NK-92 (cell line): Measurements from ENCODE around the gene PCBP3.
"Not testable (repeated sequence)": the region's sequence is repeated elsewhere in the genome, so short reads cannot be mapped to it uniquely, and the experiment has no call there.

Experiments used
- DNase-seq: peaks from one replicate; lab custom pipeline; 2025; ENCODE audit not compliant: unreplicated experiment; lab: John Stamatoyannopoulos, UW

PCBP3 gene

DNA sequence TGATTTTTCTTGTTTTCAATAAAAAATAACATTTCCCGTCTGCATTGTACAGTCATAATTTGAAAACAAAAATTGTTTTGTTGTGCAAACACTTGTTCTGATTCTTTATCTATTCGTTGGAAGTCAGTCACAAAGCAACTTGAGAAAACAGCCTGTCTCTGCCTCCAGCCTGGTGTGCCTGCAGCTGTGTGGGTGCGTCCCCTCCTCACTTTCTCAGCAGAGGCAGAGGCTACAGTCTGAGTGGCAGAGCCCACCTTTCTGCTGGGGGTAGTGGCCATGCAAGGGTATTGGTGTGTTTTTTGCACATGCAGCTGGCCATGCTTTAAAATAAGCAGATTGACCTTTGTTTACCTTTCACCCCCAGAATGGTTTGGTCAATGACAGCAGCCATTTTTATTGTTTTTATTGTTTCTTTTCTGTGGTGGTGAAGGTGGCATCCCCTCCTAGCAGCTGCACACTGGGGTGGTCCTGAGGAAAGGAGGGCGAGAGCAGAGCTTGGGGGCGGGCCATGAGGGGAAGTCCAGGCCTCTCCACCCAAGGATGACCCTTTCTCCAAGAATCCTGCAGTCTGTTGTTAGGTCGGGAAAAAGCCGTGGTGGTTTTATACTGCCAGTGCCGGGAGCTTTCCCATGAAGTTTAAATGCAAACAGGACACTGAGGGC, 159.6 kb downstream of the PCBP3 start:
- DNase-seq, result no peak

DNA sequence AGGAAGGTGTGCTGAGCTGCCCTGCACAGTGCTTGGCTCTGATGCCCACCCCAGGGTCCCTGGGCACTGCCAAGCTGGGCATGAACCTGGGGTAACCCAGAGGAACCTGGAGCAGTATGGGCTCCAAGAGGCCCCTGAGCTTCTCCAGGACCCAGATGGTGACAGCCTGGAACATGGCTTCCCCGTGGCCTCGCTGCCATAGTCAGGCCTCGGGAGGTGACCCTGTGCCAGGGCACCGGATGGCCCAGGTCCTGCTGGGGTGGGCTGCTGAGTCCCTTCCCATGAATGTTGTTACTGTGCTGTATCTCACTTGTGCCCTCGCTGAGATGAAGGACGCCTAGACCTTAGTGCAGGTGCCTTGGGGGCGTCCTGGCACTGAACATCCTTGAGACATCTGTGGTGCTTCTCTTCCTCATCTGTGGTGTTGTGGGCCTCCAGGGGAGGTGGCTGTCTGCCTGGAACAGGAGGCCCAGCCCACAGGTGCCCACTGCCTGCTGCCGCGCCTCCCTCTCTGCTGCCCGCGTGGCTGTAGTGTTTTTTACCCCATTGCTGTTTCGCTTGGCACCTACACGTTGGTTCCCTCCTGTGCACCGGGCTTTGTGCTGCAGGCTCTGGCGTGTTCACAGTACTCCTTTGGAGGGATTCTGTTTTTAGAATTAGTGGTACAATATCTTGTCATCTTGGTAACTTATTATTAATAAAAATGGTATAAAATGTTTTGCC, 160.3 kb downstream of the PCBP3 start:
- DNase-seq, result no peak

DNA sequence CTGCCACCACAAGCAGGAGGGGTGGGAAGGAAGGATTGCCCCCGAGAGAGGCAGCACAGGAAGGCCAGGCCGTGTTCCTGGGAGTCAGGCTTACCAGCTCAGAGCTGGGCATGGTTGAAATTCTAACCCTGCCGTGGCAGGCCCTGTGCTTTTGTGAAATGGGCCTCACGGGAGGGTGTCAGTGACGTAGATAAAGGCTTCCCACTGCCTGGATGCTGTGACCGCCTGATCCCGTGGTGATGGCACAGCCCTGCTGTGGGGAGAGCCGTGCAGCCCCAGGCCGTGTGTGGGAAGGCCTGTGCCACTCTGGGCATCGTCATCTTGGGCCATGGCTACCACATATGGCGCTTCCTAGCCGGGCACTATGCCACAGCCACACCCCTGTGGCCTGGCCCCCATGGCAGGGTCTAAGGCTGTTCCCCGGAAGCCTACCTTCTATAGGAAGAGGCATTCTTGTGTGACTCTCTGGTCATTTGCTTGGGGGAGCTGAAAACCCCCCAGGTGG, 161.3 kb downstream of the PCBP3 start:
- no peak for DNase-seq

DNA sequence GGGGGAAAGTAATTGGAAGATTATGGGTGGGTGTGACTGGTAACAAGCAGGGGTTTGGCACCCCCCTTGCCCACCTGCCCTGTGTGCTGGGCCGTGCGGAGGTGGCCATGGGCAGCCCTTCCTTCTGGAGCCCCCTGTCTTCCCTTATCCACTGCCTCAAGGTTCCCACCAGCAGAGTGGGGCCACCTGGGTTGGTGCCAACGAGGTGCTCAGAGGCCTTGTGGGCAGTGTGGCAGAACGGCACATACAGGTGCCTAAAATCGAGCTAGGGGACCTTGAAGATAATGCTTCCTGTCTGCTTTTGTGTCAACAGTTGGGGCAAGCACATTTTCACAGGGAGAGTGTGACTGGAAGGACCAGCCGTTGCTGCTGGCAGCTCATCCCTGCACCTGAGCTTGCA, 161.8 kb downstream of the PCBP3 start:
- DNase-seq, result no peak

DNA sequence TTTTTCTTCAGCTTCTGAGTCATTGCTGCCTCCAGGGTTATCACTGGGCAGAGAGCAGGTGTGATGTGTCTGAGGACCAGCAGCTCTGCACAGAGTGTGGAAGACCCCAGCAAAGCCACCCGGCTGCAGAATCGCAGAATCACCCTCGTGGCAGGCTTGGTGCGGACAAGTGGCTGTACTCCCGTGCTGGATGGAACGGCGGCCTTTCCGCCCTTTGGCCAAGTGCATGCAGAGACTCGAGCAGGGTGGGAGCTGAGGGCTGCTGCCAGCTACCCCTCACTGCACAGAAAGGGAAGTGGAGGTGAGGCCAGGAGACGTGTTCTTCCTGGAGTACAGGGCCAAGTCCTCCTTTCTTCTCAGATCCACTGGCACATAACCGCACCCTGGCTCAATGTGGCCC, 162.5 kb downstream of the PCBP3 start:
- DNase-seq, result no peak

DNA sequence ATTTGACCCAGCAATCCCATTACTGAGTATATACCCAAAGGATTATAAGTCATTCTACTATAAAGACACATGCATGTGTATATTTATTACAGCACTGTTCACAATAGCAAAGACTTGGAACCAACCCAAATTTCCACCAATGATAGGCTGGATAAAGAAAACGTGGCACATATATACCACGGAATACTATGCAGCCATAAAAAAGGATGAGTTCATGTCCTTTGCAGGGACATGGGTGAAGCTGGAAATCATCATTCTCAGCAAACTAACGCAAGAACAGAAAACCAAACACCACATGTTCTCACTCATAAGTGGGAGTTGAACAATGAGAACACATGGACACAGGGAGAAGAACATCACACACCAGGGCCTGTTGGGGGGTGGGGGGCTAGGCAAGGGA, 165.1 kb downstream of the PCBP3 start:
- DNase-seq, result not testable (repeated sequence)

DNA sequence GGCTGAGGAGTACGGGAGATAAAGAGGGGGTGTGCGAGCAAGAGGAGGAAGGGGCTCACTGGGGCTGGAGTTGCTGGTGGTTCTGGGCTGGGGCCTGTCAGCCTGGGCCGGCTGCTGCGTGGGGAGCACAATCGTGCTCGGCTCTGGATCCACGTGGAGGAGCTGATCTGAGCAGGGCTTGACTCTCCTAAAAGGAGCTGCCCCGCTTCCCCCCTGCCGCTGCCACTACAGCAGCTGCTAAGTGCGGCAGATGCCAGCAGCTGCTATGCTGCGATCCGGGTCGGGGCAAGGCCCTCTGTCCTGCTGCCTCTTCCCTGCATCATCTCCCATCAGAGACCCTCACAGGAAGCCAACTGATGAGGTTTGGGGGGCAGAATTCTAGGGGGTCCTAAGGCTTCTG, 165.9 kb downstream of the PCBP3 start:
- no peak for DNase-seq

DNA sequence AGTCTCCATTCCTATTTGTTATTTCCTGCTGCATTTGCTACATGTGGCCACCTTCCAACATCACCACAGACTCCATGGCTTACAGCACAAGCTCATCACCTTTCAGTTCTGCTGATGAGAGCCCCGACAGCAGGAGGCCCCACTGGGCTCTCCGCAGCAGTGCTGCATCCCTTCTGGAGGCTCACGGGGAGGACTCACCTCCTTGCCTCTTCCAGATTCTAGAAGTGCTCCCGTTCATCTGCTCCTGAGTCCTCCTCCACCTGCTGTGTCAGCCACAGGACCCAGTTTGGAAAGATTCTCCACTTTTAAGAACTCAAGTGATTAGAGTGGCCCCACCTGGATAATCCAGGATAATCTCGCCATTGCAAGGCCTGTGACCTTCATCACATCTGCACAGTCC, 167.6 kb downstream of the PCBP3 start:
- no peak for DNase-seq

DNA sequence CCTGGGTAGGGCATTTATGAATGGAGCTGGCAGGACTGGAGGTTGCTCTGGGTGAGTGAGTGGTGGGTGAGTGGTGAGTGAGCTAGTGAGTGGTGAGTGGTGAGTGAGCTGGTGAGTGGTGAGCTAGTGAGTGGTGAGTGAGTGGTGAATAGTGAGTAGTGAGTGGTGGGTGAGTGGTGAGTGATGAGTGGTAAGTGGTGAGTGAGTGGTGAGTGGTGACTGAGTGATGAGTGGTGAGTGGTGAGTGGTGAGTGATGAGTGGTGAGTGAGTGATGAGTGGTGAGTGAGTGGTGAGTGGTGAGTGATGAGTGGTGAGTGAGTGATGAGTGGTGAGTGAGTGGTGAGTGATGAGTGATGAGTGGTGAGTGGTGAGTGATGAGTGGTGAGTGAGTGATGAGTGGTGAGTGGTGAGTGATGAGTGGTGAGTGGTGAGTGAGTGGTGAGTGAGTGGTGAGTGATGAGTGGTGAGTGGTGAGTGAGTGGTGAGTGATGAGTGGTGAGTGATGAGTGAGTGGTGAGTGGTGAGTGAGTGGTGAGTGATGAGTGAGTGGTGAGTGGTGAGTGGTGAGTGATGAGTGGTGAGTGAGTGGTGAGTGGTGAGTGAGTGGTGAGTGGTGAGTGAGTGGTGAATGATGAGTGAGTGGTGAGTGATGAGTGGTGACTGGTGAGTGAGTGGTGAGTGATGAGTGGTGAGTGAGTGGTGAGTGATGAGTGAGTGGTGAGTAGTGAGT, 170.8 kb downstream of the PCBP3 start:
- DNase-seq, result not testable (repeated sequence)

DNA sequence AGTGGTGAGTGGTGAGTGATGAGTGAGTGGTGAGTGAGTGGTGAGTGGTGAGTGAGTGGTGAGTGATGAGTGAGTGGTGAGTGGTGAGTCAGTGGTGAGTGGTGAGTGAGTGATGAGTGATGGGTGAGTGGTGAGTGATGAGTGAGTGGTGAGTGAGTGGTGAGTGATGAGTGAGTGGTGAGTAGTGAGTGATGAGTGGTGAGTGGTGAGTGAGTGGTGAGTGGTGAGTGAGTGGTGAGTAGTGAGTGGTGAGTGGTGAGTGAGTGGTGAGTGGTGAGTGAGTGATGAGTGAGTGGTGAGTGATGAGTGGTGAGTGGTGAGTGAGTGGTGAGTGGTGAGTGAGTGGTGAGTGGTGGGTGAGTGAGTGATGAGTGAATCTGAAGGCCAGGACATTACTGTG, 172.3 kb downstream of the PCBP3 start:
- not testable (repeated sequence) for DNase-seq

DNA sequence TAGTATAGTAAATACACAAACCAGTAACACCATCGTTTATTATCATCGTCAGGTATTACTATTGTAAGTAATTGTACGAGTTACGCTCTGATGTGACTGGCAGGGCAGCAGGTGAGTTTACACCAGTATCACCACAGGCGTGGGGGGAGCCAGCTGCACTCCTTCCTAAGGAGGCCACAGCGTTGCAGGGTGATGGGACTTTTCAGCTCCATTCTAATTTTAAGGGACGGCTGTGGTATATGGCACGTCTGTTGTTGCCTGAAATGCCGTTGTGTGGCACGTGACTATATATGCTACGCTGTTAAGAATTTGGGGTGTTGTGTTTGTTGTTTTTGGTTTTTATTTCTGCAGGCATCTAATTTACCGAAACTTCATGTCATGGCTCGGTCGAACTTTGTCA, 173.3 kb downstream of the PCBP3 start:
- DNase-seq, result no peak

DNA sequence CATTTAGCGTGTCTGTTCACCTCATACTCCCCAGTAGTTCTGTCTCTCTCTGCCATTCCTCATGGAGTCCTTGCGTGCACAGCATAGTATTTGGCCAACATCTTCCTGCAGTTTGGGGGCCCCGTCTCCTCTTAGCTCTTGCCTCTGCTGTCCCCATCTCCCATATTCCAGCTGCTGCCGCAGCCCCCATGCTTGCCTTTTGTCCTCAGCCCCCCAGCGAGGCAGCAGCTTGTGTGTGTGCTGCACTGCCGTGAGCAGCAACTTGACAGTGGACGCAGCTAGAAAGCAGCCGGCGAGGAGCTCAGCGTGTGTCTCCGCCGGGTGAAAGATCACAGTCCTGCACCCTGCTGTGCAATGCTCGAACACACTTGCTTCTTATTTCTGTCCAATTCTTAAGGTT, 173.8 kb downstream of the PCBP3 start:
- no peak for DNase-seq

DNA sequence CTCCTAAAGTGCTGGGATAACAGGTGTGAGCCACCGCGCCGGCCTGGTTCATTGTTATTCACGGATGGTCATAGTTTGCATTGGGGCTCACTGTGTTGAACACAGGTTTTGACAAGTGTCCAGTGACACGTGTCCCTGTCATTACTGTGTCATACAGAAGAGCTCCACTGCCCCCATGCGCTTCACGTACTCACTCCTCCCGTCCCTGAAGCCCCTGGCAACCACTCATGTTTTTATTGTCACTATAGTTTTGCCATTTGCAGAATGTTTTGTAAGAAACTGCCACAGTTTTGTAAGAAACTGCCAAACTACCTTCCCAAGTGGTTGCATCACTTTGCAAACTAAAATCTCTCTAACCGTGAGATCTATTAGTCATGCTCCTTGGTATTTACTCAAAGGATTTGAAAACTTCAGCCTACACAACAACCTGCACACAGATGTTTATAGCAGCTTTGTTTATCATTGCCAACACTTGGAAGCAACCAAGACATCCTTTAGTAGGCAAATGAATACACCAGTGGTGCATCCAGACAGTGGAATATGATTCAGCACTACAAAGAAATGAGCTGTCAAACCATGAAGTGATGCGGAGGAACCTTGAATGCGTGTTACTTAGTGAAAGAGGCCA, 174.9 kb downstream of the PCBP3 start:
- no peak for DNase-seq

DNA sequence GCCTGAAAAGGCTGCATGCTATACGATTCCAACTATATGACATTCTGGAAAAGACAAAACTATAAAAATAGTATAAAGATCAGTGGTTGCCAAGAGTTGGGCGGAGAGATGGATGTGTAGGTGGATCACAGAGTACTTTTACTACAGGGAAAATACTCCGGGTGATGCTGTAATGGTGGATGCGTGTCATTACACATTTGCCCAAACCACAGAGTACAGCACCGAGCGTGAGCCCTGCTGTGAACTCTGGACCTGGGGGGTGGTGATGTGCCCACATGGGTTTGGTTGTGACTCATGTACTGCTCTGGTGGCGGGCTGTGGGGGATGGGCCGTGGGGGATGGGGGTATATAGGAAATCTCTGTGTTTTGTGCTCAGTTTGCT, 175.4 kb downstream of the PCBP3 start:
- no peak for DNase-seq

DNA sequence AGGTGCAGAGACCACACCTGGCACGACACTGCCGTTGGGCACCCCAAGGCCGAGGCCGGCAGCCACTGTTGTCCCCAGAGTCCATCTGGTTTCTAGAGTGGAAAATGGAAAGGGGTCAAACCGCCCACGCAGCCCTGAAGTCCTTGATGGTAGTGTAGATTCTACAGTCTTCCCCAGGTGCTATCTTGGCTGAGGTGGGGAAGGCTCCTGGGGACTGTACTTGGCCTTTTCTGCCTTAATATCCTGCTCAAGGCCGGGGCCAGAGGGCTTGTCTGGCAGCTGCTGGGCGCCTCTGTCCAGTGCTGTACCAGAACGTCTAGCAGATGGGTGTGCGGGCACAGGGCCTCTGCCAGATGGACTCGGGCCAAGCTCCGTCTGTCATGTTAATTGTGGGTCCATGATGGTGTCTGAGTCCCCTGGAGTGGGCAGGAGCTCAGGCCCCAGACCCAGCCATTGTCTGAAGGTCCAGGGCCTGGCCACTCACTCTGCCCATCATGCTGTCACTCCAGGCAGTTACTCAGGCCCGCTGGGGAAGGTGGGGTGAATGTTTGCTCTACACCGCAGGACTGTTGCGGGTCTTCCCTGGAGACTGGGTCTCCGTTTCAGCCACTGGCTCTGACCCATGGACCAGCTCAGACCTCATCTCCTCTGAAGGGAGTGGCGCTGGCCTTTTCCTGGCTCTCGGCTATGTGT, 176.1 kb downstream of the PCBP3 start:
- DNase-seq, result no peak

DNA sequence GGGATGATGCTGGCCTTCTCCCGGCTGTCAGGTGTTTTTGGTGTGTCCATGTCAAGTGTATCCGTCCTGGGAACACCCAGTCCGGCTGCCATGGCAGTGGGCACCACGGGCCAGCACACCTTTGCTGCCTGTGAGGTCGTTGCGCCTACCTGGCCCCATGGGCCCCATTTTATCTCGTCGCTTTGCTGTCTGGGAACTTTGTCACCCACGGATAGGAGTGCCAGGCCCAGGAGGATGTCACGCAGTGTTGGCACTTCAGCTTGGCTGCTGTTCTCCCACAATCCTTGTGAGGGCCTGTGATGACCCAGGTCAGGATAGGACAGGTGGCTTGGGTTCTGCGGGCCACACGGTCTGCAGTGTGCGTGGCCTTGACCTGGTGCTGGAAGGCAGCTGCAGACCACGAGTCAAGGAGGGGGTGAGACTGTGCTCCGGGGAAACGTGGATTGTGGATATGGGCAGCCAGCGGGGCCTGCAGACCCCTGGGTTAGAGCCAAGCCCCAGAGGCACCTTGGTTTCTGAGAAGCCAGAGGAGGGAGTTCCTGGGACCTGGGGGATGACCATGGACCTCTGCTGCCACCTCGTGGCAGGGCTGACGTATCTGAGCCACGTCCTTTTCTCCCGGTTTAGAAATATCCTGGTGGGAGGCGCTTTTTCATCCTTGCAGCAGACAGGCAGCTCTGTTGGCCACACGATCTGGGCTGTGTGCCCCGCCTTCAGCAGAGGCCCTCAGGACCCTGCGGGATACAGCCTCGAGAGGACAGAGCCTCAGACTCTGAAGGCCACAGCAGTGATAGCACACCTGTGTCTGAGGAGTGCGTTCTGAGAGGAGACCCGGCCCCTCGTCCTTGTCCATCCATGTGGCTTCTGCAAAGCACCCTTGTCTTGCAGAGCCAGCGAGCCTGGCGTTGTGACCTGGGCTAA, 176.9 kb downstream of the PCBP3 start:
- no peak for DNase-seq

DNA sequence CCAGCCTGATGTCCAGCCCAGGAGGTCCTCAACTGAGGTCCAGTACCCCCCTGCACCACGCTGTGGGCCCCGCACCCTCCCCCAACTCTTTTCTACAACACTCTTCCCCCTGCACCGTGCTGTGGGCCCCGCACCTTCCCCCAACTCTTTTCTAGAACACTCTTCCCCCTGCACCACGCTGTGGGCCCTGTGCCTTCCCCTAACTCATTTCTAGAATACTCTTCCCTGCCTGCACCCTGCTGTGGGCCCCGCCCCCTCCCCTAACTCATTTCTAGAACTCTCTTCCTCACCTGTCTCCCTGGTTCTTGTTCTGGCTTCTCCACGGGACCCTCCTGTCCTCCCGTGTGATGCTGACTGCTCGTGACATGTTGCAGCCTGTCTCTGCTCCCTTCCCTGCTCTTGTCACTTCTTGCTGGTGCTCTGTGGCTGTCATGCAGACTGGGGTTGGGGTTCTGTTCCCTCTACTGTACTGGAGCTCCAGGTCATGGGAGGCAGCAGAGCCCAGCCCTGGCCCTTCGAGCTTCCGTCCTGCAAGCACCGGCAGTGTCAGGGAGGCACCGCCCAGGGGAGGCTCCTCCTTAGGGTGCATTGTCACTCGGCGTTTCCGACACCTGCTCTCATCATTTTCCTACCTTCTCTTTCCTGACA, 177.9 kb downstream of the PCBP3 start:
- no peak for DNase-seq

DNA sequence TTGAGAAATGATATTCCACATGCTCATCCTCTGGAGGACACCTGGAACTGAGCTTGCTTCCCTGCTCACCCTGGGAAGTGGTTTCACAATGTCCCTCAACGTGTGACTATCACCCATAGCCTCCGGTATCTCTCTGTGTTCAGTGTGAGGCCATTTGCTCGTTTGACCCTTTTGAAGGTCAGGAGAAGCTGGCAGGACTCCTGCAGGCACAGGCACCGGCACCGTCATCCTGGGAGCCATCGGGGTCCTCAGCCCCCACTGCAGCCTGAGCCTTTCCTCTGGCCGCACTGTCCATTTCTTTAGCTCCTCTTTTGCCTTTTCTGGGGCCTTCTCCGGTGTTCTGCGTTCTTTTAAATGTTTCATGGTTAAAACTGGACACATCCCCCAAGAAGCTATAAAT, 178.5 kb downstream of the PCBP3 start:
- DNase-seq, result no peak

DNA sequence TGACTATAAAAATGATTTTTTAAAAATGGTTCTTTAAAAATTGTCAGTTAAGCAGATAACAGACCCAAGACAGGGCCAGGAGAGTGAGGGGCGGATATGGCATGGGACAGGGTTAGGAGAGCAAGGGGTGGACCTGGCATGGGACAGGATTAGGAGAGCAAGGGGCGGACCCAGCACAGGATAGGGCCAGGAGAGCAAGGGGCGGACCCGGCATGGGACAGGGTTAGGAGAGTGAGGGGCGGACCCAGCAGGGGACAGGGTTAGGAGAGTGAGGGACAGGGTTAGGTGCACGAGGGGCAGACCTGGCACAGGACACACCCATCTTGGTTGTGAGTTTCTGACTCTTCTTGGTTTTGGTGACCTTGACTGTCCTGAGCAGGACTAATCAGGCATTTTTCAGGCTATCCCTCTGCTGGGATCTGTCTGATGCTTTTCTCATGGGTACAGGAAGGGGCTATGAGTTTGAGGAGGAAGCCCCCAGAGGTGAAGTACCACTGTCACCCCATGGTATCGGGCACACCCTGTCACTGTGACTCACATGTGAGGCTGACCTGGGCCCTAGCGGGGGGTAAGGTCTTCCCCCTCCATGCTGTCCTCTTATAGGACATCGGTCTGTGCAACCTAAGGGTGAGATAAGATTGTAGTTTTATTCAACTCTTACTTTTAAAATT, 179.0 kb downstream of the PCBP3 start:
- DNase-seq, result no peak
